Measurements from ENCODE around the gene ZNF83.

Gene ZNF83

GRCh38 chr19:52669586-52669985, 31.4 kb upstream of the ZNF83 start:
- no peak overlapping the region for H3K23ac ChIP-seq (ENCODE audit: low read length in 2 of 2)
- H2AK5ac ChIP-seq (ENCODE audit: low read length, severe bottlenecking): no peak overlapping the region
- no peaks in the 10 kb centered on the region for H3K9me3 ChIP-seq (ENCODE audit: control insufficient read depth, low read length)
- 99% methylated on average over 4 of the region's 5 CpGs for WGBS
- H3K4me2 ChIP-seq (ENCODE audit: low read length, poor library complexity, severe bottlenecking): no peak overlapping the region
- DNase-seq: no peak
- peaks cover 16% of the 10 kb centered on the region for H3K79me1 ChIP-seq (replicated peaks; ENCODE audit: low read length, poor library complexity, severe bottlenecking)
- no peak overlapping the region for H4K91ac ChIP-seq (ENCODE audit: low read length)
- H3K27ac ChIP-seq (ENCODE audit: low read length, poor library complexity, severe bottlenecking): no peak overlapping the region
- H3K9ac ChIP-seq (ENCODE audit: low read length): no peak overlapping the region
- H3K4ac ChIP-seq (ENCODE audit: low read depth in 1 of 2, low read length in 2 of 2): no peak overlapping the region
- H2AFZ ChIP-seq (ENCODE audit: low read depth, low read length): no peak overlapping the region
- H3K4me1 ChIP-seq (ENCODE audit: control insufficient read depth, insufficient read depth, low read depth, low read length): peaks cover 10% of the 10 kb centered on the region
- H2BK120ac ChIP-seq (ENCODE audit: low read depth, low read length): no peak overlapping the region
- no peak overlapping the region for H3K18ac ChIP-seq (ENCODE audit: low read depth in 1 of 2, low read length in 2 of 2)
- H2BK12ac ChIP-seq (ENCODE audit: low read length in 2 of 2): no peak overlapping the region
- peaks cover 10 to 12% of the 10 kb centered on the region in 2 experiments for H3K36me3 ChIP-seq (ENCODE audit: control insufficient read depth in 1 of 2, insufficient read depth in 2 of 2, low read depth in 1 of 2, low read length in 2 of 2)
- H4K8ac ChIP-seq (ENCODE audit: low read length): no peak overlapping the region
- H3K14ac ChIP-seq (ENCODE audit: low read length in 2 of 2): no peak overlapping the region
- H3K27me3 ChIP-seq (ENCODE audit: control insufficient read depth in 1 of 2, insufficient read depth in 1 of 2, low read length in 2 of 2): no peaks in the 10 kb centered on the region
- H2BK5ac ChIP-seq (ENCODE audit: low read depth, low read length, poor library complexity, severe bottlenecking): no peak overlapping the region
- no peak overlapping the region for H3K4me3 ChIP-seq (ENCODE audit: insufficient read depth in 1 of 2, low read depth in 1 of 2, low read length in 2 of 2)
- no peak overlapping the region for H2BK15ac ChIP-seq (ENCODE audit: low read depth, poor library complexity, severe bottlenecking)

- Histone ChIP-seq H3K4me1 (ENCODE audit: control insufficient read depth, insufficient read depth, low read depth, low read length) (peaks cover 18% of the 10 kb centered on the region), H2BK120ac (ENCODE audit: low read depth, low read length) (no peak overlapping the region), H2BK5ac (ENCODE audit: low read depth, low read length, poor library complexity, severe bottlenecking) (no peak overlapping the region), H3K14ac (ENCODE audit: low read length in 2 of 2) (no peak overlapping the region), H3K4me2 (ENCODE audit: low read length, poor library complexity, severe bottlenecking) (no peak overlapping the region), H2BK15ac (ENCODE audit: low read depth, poor library complexity, severe bottlenecking) (no peak overlapping the region), H4K8ac (ENCODE audit: low read length) (no peak overlapping the region), H3K9me3 (ENCODE audit: control insufficient read depth, low read length) (no peaks in the 10 kb centered on the region), H3K23ac (ENCODE audit: low read length in 2 of 2) (no peak overlapping the region), H3K4ac (ENCODE audit: low read depth in 1 of 2, low read length in 2 of 2) (no peak overlapping the region), H3K18ac (ENCODE audit: low read depth in 1 of 2, low read length in 2 of 2) (no peak overlapping the region), H3K27ac (ENCODE audit: low read length, poor library complexity, severe bottlenecking) (no peak overlapping the region), H3K9ac (ENCODE audit: low read length) (no peak overlapping the region), H3K79me1 (replicated peaks; ENCODE audit: low read length, poor library complexity, severe bottlenecking) (peaks cover 14% of the 10 kb centered on the region), H2AK5ac (ENCODE audit: low read length, severe bottlenecking) (peak overlapping the region; percentile 19), H3K36me3 (ENCODE audit: control insufficient read depth in 1 of 2, insufficient read depth in 2 of 2, low read depth in 1 of 2, low read length in 2 of 2) (peaks cover 11 to 13% of the 10 kb centered on the region in 2 experiments), H3K4me3 (ENCODE audit: insufficient read depth in 1 of 2, low read depth in 1 of 2, low read length in 2 of 2) (no peak overlapping the region), H2BK12ac (ENCODE audit: low read length in 2 of 2) (no peak overlapping the region), H2AFZ (ENCODE audit: low read depth, low read length) (no peak overlapping the region), H3K27me3 (ENCODE audit: control insufficient read depth in 1 of 2, insufficient read depth in 1 of 2, low read length in 2 of 2) (no peaks in the 10 kb centered on the region), H4K91ac (ENCODE audit: low read length) (no peak overlapping the region)
- DNase-seq: no peak
- 95% methylated on average over 6 of the region's 6 CpGs for WGBS
Observed at GRCh38 chr19:52667972-52668371, 29.8 kb upstream of the ZNF83 start.

- Histone ChIP-seq H4K8ac (ENCODE audit: low read length) (no peak overlapping the region), H3K9me3 (ENCODE audit: control insufficient read depth, low read length) (no peaks in the 10 kb centered on the region), H3K36me3 (ENCODE audit: control insufficient read depth in 1 of 2, insufficient read depth in 2 of 2, low read depth in 1 of 2, low read length in 2 of 2) (peaks cover 14 to 22% of the 10 kb centered on the region in 2 experiments), H3K4me2 (ENCODE audit: low read length, poor library complexity, severe bottlenecking) (no peak overlapping the region), H2AK5ac (ENCODE audit: low read length, severe bottlenecking) (no peak overlapping the region), H2AFZ (ENCODE audit: low read depth, low read length) (no peak overlapping the region), H2BK15ac (ENCODE audit: low read depth, poor library complexity, severe bottlenecking) (no peak overlapping the region), H3K14ac (ENCODE audit: low read length in 2 of 2) (no peak overlapping the region), H3K18ac (ENCODE audit: low read depth in 1 of 2, low read length in 2 of 2) (no peak overlapping the region), H3K4ac (ENCODE audit: low read depth in 1 of 2, low read length in 2 of 2) (no peak overlapping the region), H3K4me1 (ENCODE audit: control insufficient read depth, insufficient read depth, low read depth, low read length) (peaks cover 23% of the 10 kb centered on the region), H3K23ac (ENCODE audit: low read length in 2 of 2) (no peak overlapping the region), H3K9ac (ENCODE audit: low read length) (no peak overlapping the region), H2BK12ac (ENCODE audit: low read length in 2 of 2) (no peak overlapping the region), H2BK120ac (ENCODE audit: low read depth, low read length) (no peak overlapping the region), H4K91ac (ENCODE audit: low read length) (no peak overlapping the region), H3K27ac (ENCODE audit: low read length, poor library complexity, severe bottlenecking) (peak overlapping the region; percentile 62), H2BK5ac (ENCODE audit: low read depth, low read length, poor library complexity, severe bottlenecking) (no peak overlapping the region), H3K79me1 (replicated peaks; ENCODE audit: low read length, poor library complexity, severe bottlenecking) (peaks cover 19% of the 10 kb centered on the region), H3K27me3 (ENCODE audit: control insufficient read depth in 1 of 2, insufficient read depth in 1 of 2, low read length in 2 of 2) (no peaks in the 10 kb centered on the region), H3K4me3 (ENCODE audit: insufficient read depth in 1 of 2, low read depth in 1 of 2, low read length in 2 of 2) (no peak overlapping the region)
- DNase-seq: no peak
Observed at GRCh38 chr19:52666506-52666905, 28.4 kb upstream of the ZNF83 start.

GRCh38 chr19:52665529-52665928, 27.4 kb upstream of the ZNF83 start:
- no peak overlapping the region for H3K4ac ChIP-seq (ENCODE audit: low read depth in 1 of 2, low read length in 2 of 2)
- no peak overlapping the region for H4K91ac ChIP-seq (ENCODE audit: low read length)
- peaks cover 15 to 20% of the 10 kb centered on the region in 2 experiments for H3K36me3 ChIP-seq (ENCODE audit: control insufficient read depth in 1 of 2, insufficient read depth in 2 of 2, low read depth in 1 of 2, low read length in 2 of 2)
- no peak overlapping the region for H2AFZ ChIP-seq (ENCODE audit: low read depth, low read length)
- no peak overlapping the region for H3K4me3 ChIP-seq (ENCODE audit: insufficient read depth in 1 of 2, low read depth in 1 of 2, low read length in 2 of 2)
- no peak overlapping the region for H2BK12ac ChIP-seq (ENCODE audit: low read length in 2 of 2)
- no peak overlapping the region for H2BK15ac ChIP-seq (ENCODE audit: low read depth, poor library complexity, severe bottlenecking)
- H3K79me1 ChIP-seq (replicated peaks; ENCODE audit: low read length, poor library complexity, severe bottlenecking): peaks cover 22% of the 10 kb centered on the region
- no peak overlapping the region for H3K23ac ChIP-seq (ENCODE audit: low read length in 2 of 2)
- no peaks in the 10 kb centered on the region for H3K27me3 ChIP-seq (ENCODE audit: control insufficient read depth in 1 of 2, insufficient read depth in 1 of 2, low read length in 2 of 2)
- peak overlapping the region; percentile 32 for H3K27ac ChIP-seq (ENCODE audit: low read length, poor library complexity, severe bottlenecking)
- H3K9ac ChIP-seq (ENCODE audit: low read length): no peak overlapping the region
- no peak overlapping the region for H4K8ac ChIP-seq (ENCODE audit: low read length)
- H3K14ac ChIP-seq (ENCODE audit: low read length in 2 of 2): no peak overlapping the region
- no peaks in the 10 kb centered on the region for H3K9me3 ChIP-seq (ENCODE audit: control insufficient read depth, low read length)
- 87% methylated on average over 6 of the region's 6 CpGs for WGBS
- no peak overlapping the region for H3K4me2 ChIP-seq (ENCODE audit: low read length, poor library complexity, severe bottlenecking)
- no peak overlapping the region for H2BK120ac ChIP-seq (ENCODE audit: low read depth, low read length)
- DNase-seq: peak; percentile 13
- no peak overlapping the region for H2AK5ac ChIP-seq (ENCODE audit: low read length, severe bottlenecking)
- H3K18ac ChIP-seq (ENCODE audit: low read depth in 1 of 2, low read length in 2 of 2): no peak overlapping the region
- H3K4me1 ChIP-seq (ENCODE audit: control insufficient read depth, insufficient read depth, low read depth, low read length): peaks cover 26% of the 10 kb centered on the region
- no peak overlapping the region for H2BK5ac ChIP-seq (ENCODE audit: low read depth, low read length, poor library complexity, severe bottlenecking)

All from mesenchymal stem cell (in vitro differentiated cells and primary cell).